Trophoblast cell (in vitro differentiated cells and primary cell): Measurements from ENCODE around the gene EMILIN2.
A peak's percentile ranks its signal among the peaks of the same experiment; 100 is the strongest.

ENCODE experiments used
- DNase-seq, 2 donors: peaks; one replicate each; pipeline ENCODE4 v3.0.0-alpha.2; 2016
- H2AFZ ChIP-seq: 2 replicates; pipeline ENCODE4 v1.6.1; 2013; ENCODE audit warnings: low read length, moderate library complexity, mild to moderate bottlenecking; ENCODE audit not compliant: insufficient read depth, poor library complexity
- H2AK5ac ChIP-seq: 2 replicates; pipeline ENCODE4 v1.6.1; 2013; ENCODE audit warnings: mild to moderate bottlenecking, low read length
- H2BK120ac ChIP-seq: 2 replicates; pipeline ENCODE4 v1.6.1; 2013; ENCODE audit warnings: low read length, mild to moderate bottlenecking, moderate library complexity; ENCODE audit not compliant: insufficient read depth, poor library complexity
- H2BK12ac ChIP-seq: 2 replicates; pipeline ENCODE4 v1.6.1; 2013; ENCODE audit warnings: mild to moderate bottlenecking, low read length, moderate library complexity
- H2BK5ac ChIP-seq: 2 replicates; pipeline ENCODE4 v1.6.1; 2013; ENCODE audit warnings: low read length, low read depth, moderate library complexity, mild to moderate bottlenecking; ENCODE audit not compliant: poor library complexity
- H3K14ac ChIP-seq: 2 replicates; pipeline ENCODE4 v1.6.1; 2013; ENCODE audit warnings: mild to moderate bottlenecking, low read length
- H3K18ac ChIP-seq: 2 replicates; pipeline ENCODE4 v1.6.1; 2013; ENCODE audit warnings: mild to moderate bottlenecking, low read length
- H3K23ac ChIP-seq: 2 replicates; pipeline ENCODE4 v1.6.1; 2013; ENCODE audit warnings: low read length
- H3K27ac ChIP-seq: 2 replicates; pipeline ENCODE4 v1.5.1; 2013; ENCODE audit warnings: low read depth, mild to moderate bottlenecking, inconsistent platforms, low read length, moderate library complexity
- H3K27me3 ChIP-seq: 2 replicates; pipeline ENCODE4 v1.6.1; 2013; ENCODE audit warnings: inconsistent platforms, mild to moderate bottlenecking, low read length, moderate library complexity; ENCODE audit not compliant: insufficient read depth
- H3K36me3 ChIP-seq, 2 experiments: 1 replicate in 1 of 2; 2 replicates in 1 of 2; pipeline ENCODE4 v1.6.1; 2013; ENCODE audit warnings: low read length in 2 of 2, mild to moderate bottlenecking in 2 of 2, moderate library complexity in 1 of 2; ENCODE audit not compliant: insufficient read depth in 2 of 2, control insufficient read depth in 1 of 2
- H3K4ac ChIP-seq: 2 replicates; pipeline ENCODE4 v1.6.1; 2013; ENCODE audit warnings: low read depth, mild to moderate bottlenecking, low read length, moderate library complexity
- H3K4me1 ChIP-seq, 2 experiments: 1 replicate in 1 of 2; 2 replicates in 1 of 2; pipeline ENCODE4 v1.6.1; 2013; ENCODE audit warnings: low read length in 2 of 2, mild to moderate bottlenecking in 2 of 2, moderate library complexity in 1 of 2; ENCODE audit not compliant: insufficient read depth in 2 of 2, control insufficient read depth in 1 of 2
- H3K4me2 ChIP-seq: 2 replicates; pipeline ENCODE4 v1.6.1; 2013; ENCODE audit warnings: inconsistent platforms, mild to moderate bottlenecking, low read length, moderate library complexity
- H3K4me3 ChIP-seq: 2 replicates; pipeline ENCODE4 v1.5.1; 2013; ENCODE audit warnings: mild to moderate bottlenecking, low read depth, low read length, inconsistent platforms
- H3K79me1 ChIP-seq: one replicate; pipeline ENCODE4 v1.6.1; 2013; ENCODE audit warnings: low read length
- H3K79me2 ChIP-seq: 2 replicates; pipeline ENCODE4 v1.6.1; 2013; ENCODE audit warnings: low read length, mild to moderate bottlenecking; ENCODE audit not compliant: control insufficient read depth, insufficient read depth, poor library complexity
- H3K9ac ChIP-seq: 2 replicates; pipeline ENCODE4 v1.6.1; 2013; ENCODE audit warnings: mild to moderate bottlenecking, low read length
- H3K9me3 ChIP-seq: 2 replicates; pipeline ENCODE4 v1.6.1; 2013; ENCODE audit warnings: low read depth, mild to moderate bottlenecking, control low read depth, inconsistent platforms, low read length; ENCODE audit not compliant: insufficient read depth
- H4K12ac ChIP-seq: 2 replicates; pipeline ENCODE4 v1.6.1; 2013; ENCODE audit warnings: low read depth, mild to moderate bottlenecking, low read length, moderate library complexity
- H4K8ac ChIP-seq: 2 replicates; pipeline ENCODE4 v1.6.1; 2013; ENCODE audit warnings: low read depth, mild to moderate bottlenecking, low read length, moderate library complexity
- H4K91ac ChIP-seq: one replicate; pipeline ENCODE4 v1.6.1; 2013; ENCODE audit warnings: low read depth, mild to moderate bottlenecking, low read length, moderate library complexity
- WGBS: extraction: QIAGEN DNeasy Blood & Tissue Kit; methylation state at CpG from one replicate; pipeline ENCODE4 v1.1.7; 2013; ENCODE audit warnings: missing lambda C conversion rate; ENCODE audit not compliant: insufficient read length, insufficient coverage; ENCODE audit errors: extremely low coverage; 5-methylcytosine and 5-hydroxymethylcytosine counted together

The EMILIN2 gene

DNA sequence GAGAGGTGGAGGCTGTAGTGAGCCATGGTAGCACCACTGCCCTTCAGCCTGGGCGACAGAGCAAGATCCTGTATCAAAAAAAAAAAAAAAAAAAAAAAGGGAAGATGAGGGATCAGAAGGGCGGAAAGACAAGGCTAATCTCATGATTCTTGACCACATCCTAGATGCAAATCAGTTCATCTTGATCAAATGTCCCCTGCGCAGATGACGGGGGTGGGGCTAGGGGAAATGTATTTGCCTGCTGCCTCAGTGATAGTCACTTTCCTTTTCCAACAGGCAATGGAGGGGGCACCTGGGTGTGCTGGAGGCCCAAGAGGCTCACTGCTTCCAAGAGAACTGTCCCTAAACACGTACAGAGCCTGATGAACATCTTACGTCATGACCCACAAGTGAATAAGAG is 3.7 kb upstream of the EMILIN2 start:
- H2AFZ ChIP-seq, result no peak overlapping the region
- no peak overlapping the region for H3K4ac ChIP-seq
- H3K4me2 ChIP-seq, result no peak overlapping the region
- no peaks in the 10 kb centered on the region for H3K9me3 ChIP-seq
- H2AK5ac ChIP-seq, result no peak overlapping the region
- H4K91ac ChIP-seq, result no peak overlapping the region
- H4K12ac ChIP-seq, result no peak overlapping the region
- H2BK120ac ChIP-seq, result no peak overlapping the region
- no peaks in the 10 kb centered on the region for H3K36me3 ChIP-seq
- H3K4me1 ChIP-seq, result peaks cover 2 to 3% of the 10 kb centered on the region in 2 experiments
- peaks cover 11% of the 10 kb centered on the region for H3K79me1 ChIP-seq
- H3K79me2 ChIP-seq, result peaks cover 9% of the 10 kb centered on the region
- H2BK12ac ChIP-seq, result no peak overlapping the region
- DNase-seq, result no peak
- no CpG with 5 or more reads among the region's 6 CpGs for WGBS
- no peak overlapping the region for H3K27ac ChIP-seq
- no peak overlapping the region for H3K4me3 ChIP-seq
- no peak overlapping the region for H3K9ac ChIP-seq
- no peak overlapping the region for H3K14ac ChIP-seq
- no peak overlapping the region for H3K23ac ChIP-seq
- H3K18ac ChIP-seq, result no peak overlapping the region
- no peaks in the 10 kb centered on the region for H3K27me3 ChIP-seq
- no peak overlapping the region for H2BK5ac ChIP-seq
- no peak overlapping the region for H4K8ac ChIP-seq

DNA sequence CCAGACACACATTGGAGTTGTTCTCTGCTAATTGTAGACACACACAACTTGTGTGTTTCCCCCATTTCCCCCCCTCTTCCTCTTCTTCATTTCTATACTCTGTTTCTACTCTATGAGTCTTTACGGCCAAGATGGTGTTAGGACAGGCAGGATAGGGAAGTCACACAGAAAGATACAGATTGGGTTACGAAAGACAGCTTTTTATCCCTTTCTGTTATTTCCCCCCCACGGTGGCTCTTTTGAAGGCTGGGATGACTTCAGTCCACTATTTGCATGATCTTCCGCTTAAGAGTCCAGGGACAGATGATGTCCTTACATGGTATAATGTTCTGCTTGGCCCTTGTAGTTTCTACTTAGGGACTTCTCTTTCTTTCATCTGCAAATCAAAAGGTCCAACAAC is 1.6 kb upstream of the EMILIN2 start:
- H4K91ac ChIP-seq, result no peak overlapping the region
- no peak overlapping the region for H3K4me3 ChIP-seq
- no peak overlapping the region for H3K27ac ChIP-seq
- no peaks in the 10 kb centered on the region for H3K36me3 ChIP-seq
- H3K18ac ChIP-seq, result no peak overlapping the region
- H3K79me2 ChIP-seq, result peaks cover 9% of the 10 kb centered on the region
- H2BK120ac ChIP-seq, result no peak overlapping the region
- no peak overlapping the region for H3K14ac ChIP-seq
- H3K27me3 ChIP-seq, result no peaks in the 10 kb centered on the region
- peak in 1 of 2 donors; percentile 27 for DNase-seq
- H2AFZ ChIP-seq, result no peak overlapping the region
- H2BK5ac ChIP-seq, result no peak overlapping the region
- H3K23ac ChIP-seq, result no peak overlapping the region
- H3K79me1 ChIP-seq, result peaks cover 11% of the 10 kb centered on the region
- no peak overlapping the region for H3K4ac ChIP-seq
- no peak overlapping the region for H2BK12ac ChIP-seq
- H3K9ac ChIP-seq, result no peak overlapping the region
- no CpG with 5 or more reads among the region's 4 CpGs for WGBS
- no peak overlapping the region for H4K8ac ChIP-seq
- H2AK5ac ChIP-seq, result no peak overlapping the region
- no peak overlapping the region for H4K12ac ChIP-seq
- H3K4me2 ChIP-seq, result no peak overlapping the region
- H3K9me3 ChIP-seq, result no peaks in the 10 kb centered on the region
- peaks cover 2 to 3% of the 10 kb centered on the region in 2 experiments for H3K4me1 ChIP-seq

DNA sequence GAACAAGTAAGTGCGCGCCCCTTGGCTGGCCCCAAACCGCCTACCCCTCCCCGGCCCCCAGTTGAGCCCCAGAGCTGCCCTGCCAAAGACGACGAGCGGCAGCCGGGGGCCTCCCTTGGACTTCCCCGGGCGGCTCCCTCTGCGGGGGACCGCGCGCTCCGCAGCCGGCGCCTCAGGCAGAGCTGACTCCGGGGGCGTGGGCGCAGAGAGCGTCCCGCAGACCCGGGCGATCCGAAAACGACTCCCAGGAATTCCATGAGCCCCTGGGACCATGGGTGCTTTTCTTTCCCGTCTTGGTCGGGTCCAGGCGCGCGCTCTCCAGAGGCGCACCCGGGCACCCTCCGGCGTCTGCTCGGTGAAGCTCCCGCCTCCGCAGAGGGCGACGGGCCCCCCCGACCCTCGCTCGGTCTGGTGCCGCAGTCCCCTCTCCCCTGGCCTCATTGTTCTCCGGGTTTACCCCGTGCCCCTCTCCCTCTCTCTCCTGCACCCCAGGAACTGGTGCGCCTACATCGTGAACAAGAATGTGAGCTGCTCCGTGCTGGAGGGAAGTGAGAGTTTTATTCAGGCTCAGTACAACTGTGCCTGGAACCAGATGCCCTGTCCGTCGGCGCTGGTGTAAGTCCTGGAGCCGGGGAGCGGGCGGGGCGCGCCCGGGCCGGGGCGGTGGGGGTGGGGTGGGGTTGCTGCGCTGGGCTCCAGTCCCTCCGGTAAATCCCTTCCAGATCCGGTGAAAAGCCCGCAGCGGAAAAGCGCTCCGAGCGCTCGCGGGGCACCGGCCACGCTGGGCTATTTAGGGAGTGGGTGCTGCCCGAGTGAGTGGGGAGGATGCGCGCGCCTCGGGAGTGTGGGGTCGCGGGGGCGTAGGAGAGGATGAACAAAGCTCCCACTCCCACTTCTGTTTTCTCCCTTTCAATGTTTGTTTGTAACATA is 776 bp downstream of the EMILIN2 start:
- Histone ChIP-seq H3K18ac (peak overlapping the region; percentile 95), H3K4ac (peak overlapping the region; percentile 84), H3K27ac (peak overlapping the region; percentile 44), H2BK12ac (peak overlapping the region; percentile 84), H2AFZ (peak overlapping the region; percentile 75), H3K23ac (no peak overlapping the region), H3K79me1 (peaks cover 11% of the 10 kb centered on the region), H3K14ac (peak overlapping the region; percentile 81), H3K4me3 (peak overlapping the region; percentile 72), H4K91ac (peak overlapping the region; percentile 78), H2BK120ac (peak overlapping the region; percentile 69), H4K12ac (peak overlapping the region; percentile 78), H3K36me3 (peaks cover 0 to 3% of the 10 kb centered on the region in 2 experiments), H4K8ac (peak overlapping the region; percentile 77), H3K79me2 (peaks cover 11% of the 10 kb centered on the region), H3K4me1 (peaks cover 2 to 5% of the 10 kb centered on the region in 2 experiments), H2AK5ac (no peak overlapping the region), H3K9me3 (no peaks in the 10 kb centered on the region), H3K9ac (peak overlapping the region; percentile 78), H3K27me3 (no peaks in the 10 kb centered on the region), H2BK5ac (peak overlapping the region; percentile 39), H3K4me2 (peak overlapping the region; percentile 91)
- no peak for DNase-seq
- WGBS, result no CpG with 5 or more reads among the region's 80 CpGs

DNA sequence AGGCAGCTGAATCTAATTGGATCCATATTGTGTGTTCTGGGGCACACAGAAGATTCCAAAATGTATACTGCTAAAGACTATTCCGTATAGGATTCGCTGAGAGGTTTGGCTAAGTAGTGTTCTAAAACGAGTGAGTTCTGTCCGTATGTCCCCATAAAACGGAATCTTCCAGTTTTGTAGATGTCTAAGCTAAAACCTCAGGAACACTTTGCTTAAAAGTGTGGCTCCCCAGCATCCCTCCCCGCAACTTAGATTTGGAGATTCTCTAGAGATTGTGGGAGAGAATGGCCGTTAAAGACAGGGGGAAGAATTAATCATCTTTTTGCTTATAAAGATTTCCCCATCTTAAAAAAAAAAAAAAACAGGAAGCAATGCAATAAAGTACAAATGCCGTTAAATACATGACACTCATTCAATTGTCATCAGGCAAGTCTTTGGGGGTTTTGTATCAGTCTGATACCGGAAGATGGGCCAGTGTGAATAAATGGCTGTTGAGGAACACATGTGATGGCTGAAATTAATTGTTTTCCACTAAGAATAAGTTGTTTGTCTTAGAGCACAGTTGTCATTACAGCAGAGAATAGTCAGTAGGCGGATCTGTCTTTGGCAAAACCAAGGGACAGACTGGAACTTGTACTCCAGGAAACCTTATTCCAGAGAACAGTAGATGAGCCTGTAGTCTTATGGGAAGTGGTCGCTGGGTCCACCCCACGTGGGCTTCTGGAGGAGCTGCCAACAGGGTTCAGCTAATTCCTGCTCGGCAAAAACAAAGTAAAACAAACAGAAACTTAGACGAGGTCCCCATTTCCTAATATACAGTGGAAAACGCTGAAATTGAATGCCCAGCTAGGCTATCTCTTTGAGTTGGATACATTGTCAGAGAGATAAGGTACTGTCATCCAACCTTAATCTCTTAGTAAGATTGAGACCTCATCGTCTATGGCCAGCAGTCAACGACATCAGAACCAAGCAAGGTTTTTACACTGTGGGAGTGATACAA is 1.7 kb downstream of the EMILIN2 start:
- no peak overlapping the region for H2BK5ac ChIP-seq
- no peak overlapping the region for H3K14ac ChIP-seq
- peak overlapping the region; percentile 91 for H3K4me2 ChIP-seq
- no peak overlapping the region for H2BK120ac ChIP-seq
- H3K27ac ChIP-seq, result no peak overlapping the region
- no peak overlapping the region for H2AFZ ChIP-seq
- peaks cover 7 to 9% of the 10 kb centered on the region in 2 experiments for H3K4me1 ChIP-seq
- no peaks in the 10 kb centered on the region for H3K27me3 ChIP-seq
- no peak overlapping the region for H2BK12ac ChIP-seq
- H2AK5ac ChIP-seq, result no peak overlapping the region
- H3K4ac ChIP-seq, result peak overlapping the region; percentile 72
- no peak overlapping the region for H3K9ac ChIP-seq
- H3K18ac ChIP-seq, result no peak overlapping the region
- H3K9me3 ChIP-seq, result no peaks in the 10 kb centered on the region
- peaks cover 11% of the 10 kb centered on the region for H3K79me1 ChIP-seq
- no peak for DNase-seq
- H3K4me3 ChIP-seq, result peak overlapping the region; percentile 72
- no peak overlapping the region for H3K23ac ChIP-seq
- H3K36me3 ChIP-seq, result peaks cover 0 to 3% of the 10 kb centered on the region in 2 experiments
- H4K8ac ChIP-seq, result no peak overlapping the region
- peak overlapping the region; percentile 43 for H4K91ac ChIP-seq
- H3K79me2 ChIP-seq, result peaks cover 11% of the 10 kb centered on the region
- H4K12ac ChIP-seq, result no peak overlapping the region
- WGBS, result no CpG with 5 or more reads among the region's 17 CpGs
